T-helper 22 cell (primary cell): ENCODE results near the gene SNRPN.
"Not testable (repeated sequence)": the region's sequence is repeated elsewhere in the genome, so short reads cannot be mapped to it uniquely, and the experiment has no call there.

ENCODE experiments used
- DNase-seq: peaks from one replicate; pipeline ENCODE4 v3.0.0-alpha.2; 2020; ENCODE audit warnings: low read depth

SNRPN gene

DNA sequence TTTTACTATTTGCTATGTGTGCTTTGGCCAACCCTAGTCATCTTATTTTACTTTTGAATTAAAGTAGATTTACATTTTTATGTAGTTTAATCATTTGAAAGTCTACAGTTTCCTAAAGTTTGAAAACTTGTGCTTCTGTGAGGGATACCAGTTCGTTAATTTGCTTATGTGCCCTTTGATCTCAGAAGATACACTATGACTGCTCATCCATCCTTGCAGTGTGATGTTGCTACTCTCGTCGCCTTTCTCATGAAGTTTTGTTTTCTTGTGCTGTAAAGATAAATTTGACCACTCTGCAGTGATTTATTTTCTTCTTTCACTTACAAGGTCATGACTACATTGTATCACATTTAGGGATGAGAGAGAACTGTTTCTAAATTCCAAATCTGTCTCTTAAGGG, 16.3 kb downstream of the SNRPN start:
- DNase-seq = no peak

DNA sequence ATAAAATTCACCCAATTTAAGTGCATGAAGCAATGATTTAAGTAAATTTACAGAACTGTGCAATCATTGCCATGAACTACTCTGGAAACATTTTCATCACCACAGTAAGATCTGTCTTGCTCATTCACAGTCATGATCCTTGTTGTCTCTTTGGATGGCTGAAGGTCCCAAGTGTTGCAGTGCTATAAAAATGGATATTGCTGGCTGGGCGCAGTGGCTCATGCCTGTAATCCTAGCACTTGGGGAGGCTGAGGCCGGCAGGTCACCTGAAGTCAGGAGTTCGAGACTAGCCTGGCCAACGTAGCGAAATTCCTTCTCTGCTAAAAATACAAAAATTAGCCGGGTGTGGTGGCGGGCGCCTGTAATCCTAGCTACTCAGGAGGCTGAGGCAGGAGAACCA, 17.0 kb downstream of the SNRPN start:
- DNase-seq = no peak

DNA sequence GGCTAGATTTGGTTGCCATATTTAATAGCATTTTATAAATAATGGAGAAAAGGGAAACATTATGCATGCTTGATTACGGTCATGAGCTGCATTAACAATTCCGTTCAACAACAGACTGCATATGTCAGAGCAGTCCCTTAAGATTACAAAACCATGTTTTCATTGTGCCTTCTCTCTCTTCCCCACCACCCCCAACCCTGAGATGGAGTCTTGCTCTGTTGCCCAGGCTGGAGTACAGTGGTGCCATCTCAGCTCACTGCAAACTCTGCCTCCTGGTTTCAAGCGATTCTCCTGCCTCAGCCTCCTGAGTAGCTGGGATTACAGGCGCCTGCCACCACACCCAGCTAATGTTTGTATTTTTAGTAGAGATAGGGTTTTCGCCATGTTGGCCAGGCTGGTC, 17.9 kb downstream of the SNRPN start:
- not testable (repeated sequence) for DNase-seq

DNA sequence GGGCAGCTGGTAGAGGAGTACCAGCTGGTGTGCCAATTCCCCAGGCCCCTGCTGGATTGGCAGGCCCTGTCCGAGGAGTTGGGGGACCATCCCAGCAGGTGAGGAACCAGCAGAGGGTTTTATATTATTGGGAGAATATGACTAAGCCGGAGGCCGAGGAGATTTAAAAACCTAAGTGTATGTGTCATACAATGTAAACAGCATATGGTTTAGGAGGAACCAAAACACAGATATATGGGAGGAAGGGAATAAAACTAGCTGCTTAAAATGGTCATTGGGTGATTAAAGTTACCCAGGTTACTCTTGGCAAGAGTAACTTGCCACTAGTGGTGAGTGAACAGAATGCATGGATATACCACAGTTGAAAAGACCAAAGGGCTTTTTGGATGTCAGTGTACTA, 22.1 kb downstream of the SNRPN start:
- no peak for DNase-seq

DNA sequence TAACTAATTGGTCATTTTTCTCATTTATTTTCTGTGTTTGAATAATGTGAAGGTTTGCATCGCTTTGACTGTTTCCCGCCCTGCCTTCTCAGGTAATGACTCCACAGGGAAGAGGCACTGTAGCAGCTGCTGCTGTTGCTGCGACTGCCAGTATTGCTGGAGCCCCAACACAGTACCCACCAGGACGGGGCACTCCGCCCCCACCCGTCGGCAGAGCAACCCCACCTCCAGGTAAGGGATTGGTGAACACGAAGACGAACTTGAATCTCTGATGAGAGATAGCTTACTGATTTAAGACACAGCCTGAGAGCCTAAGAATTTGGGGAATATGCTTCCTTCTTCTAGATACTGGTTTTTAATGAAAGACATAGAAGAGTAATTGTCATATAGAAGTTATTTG, 22.9 kb downstream of the SNRPN start:
- no peak for DNase-seq

DNA sequence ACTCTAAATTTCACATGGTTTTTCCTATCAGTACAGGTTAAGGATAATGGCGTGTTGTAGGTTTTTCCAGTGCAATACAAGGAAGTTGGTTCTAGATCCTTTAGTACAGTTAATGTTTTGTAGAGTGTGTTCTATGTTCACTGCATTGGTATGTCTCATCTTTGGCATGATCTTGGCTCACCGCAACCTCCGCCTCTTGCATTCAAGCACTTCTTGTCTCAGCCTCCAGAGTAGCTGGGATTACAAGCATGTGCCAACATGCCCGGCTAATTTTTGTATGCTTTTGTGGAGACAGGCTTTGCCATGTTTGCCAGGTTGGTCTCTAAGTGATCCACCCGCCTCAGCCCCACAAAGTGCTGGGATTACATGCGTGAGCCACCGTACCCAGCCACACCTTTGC, 30.4 kb downstream of the SNRPN start:
- no peak for DNase-seq

DNA sequence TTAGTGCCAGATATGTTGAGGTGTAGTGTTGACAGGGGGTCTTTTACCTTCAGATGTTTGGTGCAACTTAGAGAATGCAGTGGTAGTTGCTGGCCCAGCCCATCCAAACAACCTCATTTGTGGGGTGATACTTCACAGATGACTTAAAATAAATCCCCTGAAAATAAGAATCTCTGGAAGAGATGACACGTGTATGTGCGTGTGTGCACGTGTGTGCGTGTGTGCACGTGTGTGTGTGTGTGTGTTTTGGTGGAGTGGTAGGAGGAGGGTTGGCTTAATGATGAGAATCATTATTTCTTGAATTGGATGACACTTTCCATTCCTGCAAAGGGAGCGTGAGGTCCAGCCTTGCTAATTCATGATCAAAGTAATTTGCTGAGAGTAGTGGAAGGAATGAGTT, 31.9 kb downstream of the SNRPN start:
- no peak for DNase-seq

DNA sequence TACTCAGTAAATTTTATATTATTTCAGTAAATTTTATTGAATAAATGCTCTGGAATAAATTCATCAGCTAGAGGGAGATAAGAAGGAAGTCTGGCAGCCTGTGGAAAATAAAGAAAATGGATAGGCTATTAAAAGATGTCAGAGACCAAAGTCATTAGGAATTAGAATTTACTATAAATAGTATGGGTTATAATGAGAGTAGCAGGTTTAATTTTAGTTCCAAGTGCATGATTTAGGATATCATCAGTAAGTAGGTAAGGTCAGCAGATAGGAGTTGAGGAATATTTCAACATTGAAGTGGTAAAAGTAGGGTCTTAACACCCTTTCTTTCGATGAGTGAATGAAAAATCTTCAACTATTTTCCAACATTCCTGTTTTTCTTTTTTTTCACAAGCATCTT, 64.6 kb downstream of the SNRPN start:
- DNase-seq = no peak

DNA sequence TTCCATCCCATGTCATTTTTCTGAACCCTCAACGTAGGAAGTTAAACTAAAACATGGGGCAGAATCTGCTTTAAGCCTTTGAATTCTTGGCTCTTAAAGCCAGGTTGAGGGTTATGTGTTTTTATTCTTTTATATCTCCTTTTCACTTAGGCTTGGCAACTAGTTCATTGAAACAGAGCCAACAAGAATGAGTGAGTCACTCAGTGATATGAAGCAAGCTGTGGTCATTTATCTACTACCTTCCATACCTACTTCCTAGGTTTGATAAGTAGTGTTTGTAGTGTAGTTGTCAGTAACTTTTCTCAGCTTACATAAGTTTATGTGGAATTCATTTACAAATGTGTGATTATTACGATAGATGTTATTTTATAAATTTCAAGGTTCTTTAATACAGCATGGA, 67.4 kb downstream of the SNRPN start:
- no peak for DNase-seq
